Measurements from ENCODE around the gene OTOR. TPM values are rescaled to one million over a fixed set of nuclear protein-coding genes. Genes with fewer than 3 reads are reported as not detected.

OTOR gene, protein sequence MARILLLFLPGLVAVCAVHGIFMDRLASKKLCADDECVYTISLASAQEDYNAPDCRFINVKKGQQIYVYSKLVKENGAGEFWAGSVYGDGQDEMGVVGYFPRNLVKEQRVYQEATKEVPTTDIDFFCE
- total RNA-seq: not detected

DNA sequence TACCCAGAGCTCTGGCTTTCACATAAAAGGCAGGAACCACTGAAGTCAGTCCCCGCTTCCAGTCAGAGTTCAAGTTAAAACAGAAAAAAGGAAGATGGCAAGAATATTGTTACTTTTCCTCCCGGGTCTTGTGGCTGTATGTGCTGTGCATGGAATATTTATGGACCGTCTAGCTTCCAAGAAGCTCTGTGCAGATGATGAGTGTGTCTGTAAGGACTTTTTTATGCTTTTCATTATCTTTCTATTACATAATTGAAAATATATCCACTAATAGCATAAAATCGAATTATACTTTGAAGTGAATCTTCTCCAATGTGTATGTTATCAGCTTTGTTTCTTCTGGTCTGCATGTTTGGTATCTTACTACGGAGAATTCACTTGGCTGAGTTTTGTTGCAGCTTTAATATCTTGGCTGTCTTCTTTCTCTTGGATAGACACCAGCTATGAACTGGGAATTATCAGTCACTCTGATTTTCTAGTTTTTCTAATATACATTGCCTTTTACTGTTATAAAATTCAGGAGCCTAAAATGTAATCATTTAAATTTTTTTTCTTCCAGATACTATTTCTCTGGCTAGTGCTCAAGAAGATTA, at the start of gene OTOR:
OTOR (plus strand) TSS at position 51 of the 593 bp plus-strand sequence; CDS start at position 95, 44 bp downstream.
- intact Hi-C loops (cut with DNase I; ENCODE audit: low total_unique reads): no loop called here
- WGBS, 2 donors: 73 to 74% methylated on average over 5 of the region's 5 CpGs
- DNase-seq (ENCODE audit: low spot score in 2 of 2): no peak

DNA sequence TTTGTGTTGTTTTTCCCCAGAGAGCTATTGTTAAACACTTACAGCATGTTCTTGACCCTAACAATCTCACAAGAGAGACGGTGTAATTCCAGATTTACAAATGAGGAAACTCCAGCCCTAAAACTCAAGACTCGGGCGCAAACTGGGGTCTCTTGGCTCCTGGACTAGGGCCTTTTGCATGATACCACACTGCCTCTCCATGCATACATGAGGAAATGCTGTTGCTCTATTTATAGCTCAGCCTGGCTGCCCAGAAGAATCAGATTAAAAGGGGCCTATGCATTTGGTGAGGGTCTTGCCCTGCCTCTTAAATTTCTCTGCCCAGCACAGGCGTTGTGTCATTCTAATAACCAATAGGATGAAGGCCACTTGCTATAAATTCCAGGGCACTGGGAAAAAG, 48.9 kb upstream of the OTOR start:
- no peak for TF ChIP-seq POLR2A (IDR thresholded peaks at IDR 0.05)
- TF ChIP-seq, protein P1, sequence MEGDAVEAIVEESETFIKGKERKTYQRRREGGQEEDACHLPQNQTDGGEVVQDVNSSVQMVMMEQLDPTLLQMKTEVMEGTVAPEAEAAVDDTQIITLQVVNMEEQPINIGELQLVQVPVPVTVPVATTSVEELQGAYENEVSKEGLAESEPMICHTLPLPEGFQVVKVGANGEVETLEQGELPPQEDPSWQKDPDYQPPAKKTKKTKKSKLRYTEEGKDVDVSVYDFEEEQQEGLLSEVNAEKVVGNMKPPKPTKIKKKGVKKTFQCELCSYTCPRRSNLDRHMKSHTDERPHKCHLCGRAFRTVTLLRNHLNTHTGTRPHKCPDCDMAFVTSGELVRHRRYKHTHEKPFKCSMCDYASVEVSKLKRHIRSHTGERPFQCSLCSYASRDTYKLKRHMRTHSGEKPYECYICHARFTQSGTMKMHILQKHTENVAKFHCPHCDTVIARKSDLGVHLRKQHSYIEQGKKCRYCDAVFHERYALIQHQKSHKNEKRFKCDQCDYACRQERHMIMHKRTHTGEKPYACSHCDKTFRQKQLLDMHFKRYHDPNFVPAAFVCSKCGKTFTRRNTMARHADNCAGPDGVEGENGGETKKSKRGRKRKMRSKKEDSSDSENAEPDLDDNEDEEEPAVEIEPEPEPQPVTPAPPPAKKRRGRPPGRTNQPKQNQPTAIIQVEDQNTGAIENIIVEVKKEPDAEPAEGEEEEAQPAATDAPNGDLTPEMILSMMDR (IDR thresholded peaks at IDR 0.05): no peak
- H3K4me3 ChIP-seq (ENCODE audit: low read depth, poor library complexity, severe bottlenecking): no peak overlapping the region
- intact Hi-C loops (cut with DNase I; ENCODE audit: low total_unique reads): no loop called here
- no peak for DNase-seq (ENCODE audit: low spot score in 2 of 2)
- 73 to 74% methylated on average over 4 of the region's 4 CpGs for WGBS, 2 donors

More for the DNA sequence above, at the start of gene OTOR:
- no peak for TF ChIP-seq POLR2A (IDR thresholded peaks at IDR 0.05)
- TF ChIP-seq, protein P1 (IDR thresholded peaks at IDR 0.05): no peak
- no peak within 1 kb of the TSS for H3K4me3 ChIP-seq (ENCODE audit: low read depth, poor library complexity, severe bottlenecking)

DNA sequence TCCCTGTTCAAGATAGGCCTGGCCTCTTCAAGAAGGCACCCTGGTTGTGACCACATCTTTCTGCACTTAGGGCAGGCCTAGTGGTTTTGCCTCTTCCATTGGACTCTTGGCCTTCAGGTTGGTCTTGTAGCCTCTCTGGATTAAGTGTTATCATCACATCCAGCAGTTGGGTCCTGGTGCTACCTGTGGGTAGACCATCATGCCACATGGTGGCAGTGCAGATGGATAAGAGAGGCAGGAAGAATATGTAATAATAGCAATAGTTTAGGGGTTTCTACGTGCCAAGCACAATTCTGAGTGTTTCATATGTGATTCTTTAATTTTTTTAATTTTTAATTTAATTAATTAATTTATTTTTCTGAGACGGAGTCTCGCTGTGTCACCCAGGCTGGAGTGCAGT, 46.9 kb upstream of the OTOR start:
- H3K4me3 ChIP-seq (ENCODE audit: low read depth, poor library complexity, severe bottlenecking): no peak overlapping the region
- TF ChIP-seq, protein P1 (IDR thresholded peaks at IDR 0.05): no peak
- TF ChIP-seq POLR2A (IDR thresholded peaks at IDR 0.05): no peak
- intact Hi-C loops (cut with DNase I; ENCODE audit: low total_unique reads): no loop called here
- 79 to 89% methylated on average over 3 of the region's 3 CpGs for WGBS, 2 donors
- no peak for DNase-seq (ENCODE audit: low spot score in 2 of 2)

DNA sequence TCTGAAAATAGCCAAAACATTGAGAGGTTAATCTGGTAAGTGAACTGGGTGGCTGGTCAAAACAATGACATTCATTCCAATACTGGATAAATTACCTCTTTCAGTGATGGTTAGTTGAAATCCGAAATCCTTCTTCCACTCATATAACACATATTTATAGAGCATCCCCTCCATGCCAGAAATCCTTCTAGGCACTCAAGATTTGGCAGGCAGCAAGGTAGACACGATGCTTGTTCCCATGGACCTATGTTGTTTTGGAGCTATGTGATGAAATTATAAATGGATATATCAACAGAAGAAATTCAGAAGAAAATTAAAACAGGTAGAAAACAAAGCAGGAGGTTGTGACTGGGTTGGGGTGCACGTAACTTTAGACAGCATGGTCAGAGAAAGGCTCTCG, 44.6 kb upstream of the OTOR start:
- no peak overlapping the region for H3K4me3 ChIP-seq (ENCODE audit: low read depth, poor library complexity, severe bottlenecking)
- DNase-seq (ENCODE audit: low spot score in 2 of 2): no peak
- intact Hi-C loops (cut with DNase I; ENCODE audit: low total_unique reads): no loop called here
- TF ChIP-seq POLR2A (IDR thresholded peaks at IDR 0.05): no peak
- TF ChIP-seq, protein P1 (IDR thresholded peaks at IDR 0.05): no peak
- 87% methylated on average over 4 of the region's 4 CpGs for WGBS, 2 donors

DNA sequence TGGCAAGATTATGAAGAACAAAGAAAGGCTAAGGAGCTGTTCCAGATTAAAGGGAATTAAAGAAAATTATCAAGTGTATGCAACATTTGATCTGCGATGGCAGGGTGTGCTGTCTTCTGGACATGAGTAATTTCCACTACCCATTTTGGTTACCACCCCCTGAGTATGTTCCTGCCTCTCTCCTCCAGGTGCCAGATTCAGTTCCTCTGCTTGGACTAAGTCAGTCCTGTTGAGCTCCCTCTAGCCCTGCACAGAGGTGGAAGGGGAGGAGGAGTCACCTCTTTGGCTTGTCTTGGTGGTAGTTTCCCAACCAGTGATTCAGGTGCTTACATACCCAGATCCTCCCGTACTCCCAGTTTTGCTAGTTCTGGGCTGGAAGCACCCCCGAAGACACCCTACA, 40.5 kb upstream of the OTOR start:
- DNase-seq (ENCODE audit: low spot score in 2 of 2): no peak
- H3K4me3 ChIP-seq (ENCODE audit: low read depth, poor library complexity, severe bottlenecking): no peak overlapping the region
- WGBS, 2 donors: 68 to 76% methylated on average over 3 of the region's 3 CpGs
- TF ChIP-seq, protein P1 (IDR thresholded peaks at IDR 0.05): no peak
- no peak for TF ChIP-seq POLR2A (IDR thresholded peaks at IDR 0.05)
- intact Hi-C loops (cut with DNase I; ENCODE audit: low total_unique reads): no loop called here

DNA sequence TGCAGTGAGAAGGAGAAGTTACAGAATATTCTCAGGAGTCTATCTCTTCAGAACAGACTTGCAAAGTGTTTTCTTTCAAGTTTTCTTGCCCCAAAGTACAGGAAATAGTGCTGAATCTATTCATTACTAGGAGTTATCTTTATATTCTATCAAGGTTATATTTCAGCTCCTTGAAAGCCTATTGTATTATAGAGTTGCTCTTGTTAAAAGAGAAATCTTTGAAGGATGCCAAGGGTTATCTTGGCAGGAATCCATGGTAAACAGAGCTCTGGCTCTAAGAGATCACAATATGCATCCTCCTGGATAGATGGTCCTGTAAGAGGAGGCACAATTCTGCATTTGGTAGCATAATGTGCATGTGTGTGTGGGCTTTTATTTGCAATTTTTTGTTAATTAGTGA, 39.6 kb upstream of the OTOR start:
- no peak overlapping the region for H3K4me3 ChIP-seq (ENCODE audit: low read depth, poor library complexity, severe bottlenecking)
- DNase-seq (ENCODE audit: low spot score in 2 of 2): no peak
- TF ChIP-seq, protein P1 (IDR thresholded peaks at IDR 0.05): no peak
- TF ChIP-seq POLR2A (IDR thresholded peaks at IDR 0.05): no peak
- intact Hi-C loops (cut with DNase I; ENCODE audit: low total_unique reads): no loop called here

Measured in lower leg skin (tissue), 4 donors.